Measurements from ENCODE around the gene MBD5. TPM values are rescaled to one million over a fixed set of nuclear protein-coding genes. Genes with fewer than 3 reads are reported as not detected.

MBD5 gene
- total RNA-seq, 1 experiment from 2014 or later = 33.7 TPM

- TF ChIP-seq, protein P1, sequence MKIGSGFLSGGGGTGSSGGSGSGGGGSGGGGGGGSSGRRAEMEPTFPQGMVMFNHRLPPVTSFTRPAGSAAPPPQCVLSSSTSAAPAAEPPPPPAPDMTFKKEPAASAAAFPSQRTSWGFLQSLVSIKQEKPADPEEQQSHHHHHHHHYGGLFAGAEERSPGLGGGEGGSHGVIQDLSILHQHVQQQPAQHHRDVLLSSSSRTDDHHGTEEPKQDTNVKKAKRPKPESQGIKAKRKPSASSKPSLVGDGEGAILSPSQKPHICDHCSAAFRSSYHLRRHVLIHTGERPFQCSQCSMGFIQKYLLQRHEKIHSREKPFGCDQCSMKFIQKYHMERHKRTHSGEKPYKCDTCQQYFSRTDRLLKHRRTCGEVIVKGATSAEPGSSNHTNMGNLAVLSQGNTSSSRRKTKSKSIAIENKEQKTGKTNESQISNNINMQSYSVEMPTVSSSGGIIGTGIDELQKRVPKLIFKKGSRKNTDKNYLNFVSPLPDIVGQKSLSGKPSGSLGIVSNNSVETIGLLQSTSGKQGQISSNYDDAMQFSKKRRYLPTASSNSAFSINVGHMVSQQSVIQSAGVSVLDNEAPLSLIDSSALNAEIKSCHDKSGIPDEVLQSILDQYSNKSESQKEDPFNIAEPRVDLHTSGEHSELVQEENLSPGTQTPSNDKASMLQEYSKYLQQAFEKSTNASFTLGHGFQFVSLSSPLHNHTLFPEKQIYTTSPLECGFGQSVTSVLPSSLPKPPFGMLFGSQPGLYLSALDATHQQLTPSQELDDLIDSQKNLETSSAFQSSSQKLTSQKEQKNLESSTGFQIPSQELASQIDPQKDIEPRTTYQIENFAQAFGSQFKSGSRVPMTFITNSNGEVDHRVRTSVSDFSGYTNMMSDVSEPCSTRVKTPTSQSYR (CRISPR knock-in tag; IDR thresholded peaks at IDR 0.05) = no peak
- TF ChIP-seq ZNF423 (CRISPR knock-in tag; IDR thresholded peaks at IDR 0.05) (no peak), MAX (CRISPR knock-in tag; IDR thresholded peaks at IDR 0.05) (no peak), NFATC4 (CRISPR knock-in tag; IDR thresholded peaks at IDR 0.05) (no peak), TP53 (CRISPR knock-in tag; IDR thresholded peaks at IDR 0.05) (no peak), RELA (CRISPR knock-in tag; IDR thresholded peaks at IDR 0.05; ENCODE audit: borderline replicate concordance) (no peak), ZNF416 (CRISPR knock-in tag; IDR thresholded peaks at IDR 0.05) (no peak), E2F1 (CRISPR knock-in tag; IDR thresholded peaks at IDR 0.05) (no peak)
These were observed 505.8 kb downstream of the MBD5 start (continued) for GRCh38 chr2:148526509-148527346.

DNA sequence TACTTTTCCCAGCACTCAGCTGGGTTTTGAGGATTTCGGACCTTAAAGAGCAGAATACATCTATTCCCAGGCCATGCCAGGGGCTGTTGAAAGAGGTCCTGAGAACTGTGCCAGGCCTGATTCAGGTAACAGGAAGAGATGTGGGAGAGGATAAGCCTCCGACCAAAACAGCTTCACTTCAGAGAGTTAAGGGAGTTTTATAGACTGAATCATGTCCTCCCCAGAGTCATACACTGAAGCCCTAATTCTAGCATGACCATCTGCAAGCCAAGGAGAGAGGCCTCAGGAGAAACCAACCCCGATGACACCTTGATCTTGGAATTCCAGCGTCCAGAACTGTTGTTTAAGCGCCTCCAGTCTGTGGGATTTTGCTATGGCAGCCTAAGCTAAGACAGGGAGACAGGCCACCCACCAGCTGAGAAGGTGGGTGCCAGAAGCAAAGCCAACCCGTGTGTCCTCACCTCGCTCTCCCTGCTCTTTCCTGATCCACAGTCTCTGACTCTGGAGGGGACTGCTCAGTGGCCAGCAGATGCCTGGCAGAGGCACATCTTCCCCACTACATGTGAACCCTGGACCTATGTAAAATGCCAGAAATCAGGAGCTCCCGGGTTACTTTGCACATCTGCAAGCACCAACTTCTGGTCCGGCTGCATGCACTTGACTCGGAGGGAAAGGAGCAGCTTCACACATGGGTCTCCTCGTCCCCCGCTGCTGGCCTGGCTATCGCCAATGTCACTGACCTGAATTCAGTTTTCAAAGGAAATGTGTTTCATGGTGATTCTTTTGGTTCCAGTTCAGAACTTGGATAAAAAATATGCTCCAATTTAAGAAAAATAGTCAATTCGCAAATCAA is 506.8 kb downstream of the MBD5 start:
- no peak overlapping the region for H3K4me3 Mint-ChIP-seq
- DNase-seq (ENCODE audit: low spot score) (no peak), ATAC-seq (no peak)
- H3K27ac Mint-ChIP-seq = no peak overlapping the region
- ChIA-PET POLR2A (no interaction called here), CTCF (interaction anchor here (0.6 to 2.1 kb wide), 5 partner anchors 19 to 511 kb away, joined by 3 to 6 read pairs (median 4); partner anchors contain the start of gene LYPD6B)
- peaks cover 9% of the 10 kb centered on the region for H3K4me1 Mint-ChIP-seq
- H3K27me3 Mint-ChIP-seq (ENCODE audit: low read depth) = no peaks in the 10 kb centered on the region; the same call in 1 of the 2 replicates
- no peaks in the 10 kb centered on the region for H3K36me3 Mint-ChIP-seq
- TF ChIP-seq, protein P2, sequence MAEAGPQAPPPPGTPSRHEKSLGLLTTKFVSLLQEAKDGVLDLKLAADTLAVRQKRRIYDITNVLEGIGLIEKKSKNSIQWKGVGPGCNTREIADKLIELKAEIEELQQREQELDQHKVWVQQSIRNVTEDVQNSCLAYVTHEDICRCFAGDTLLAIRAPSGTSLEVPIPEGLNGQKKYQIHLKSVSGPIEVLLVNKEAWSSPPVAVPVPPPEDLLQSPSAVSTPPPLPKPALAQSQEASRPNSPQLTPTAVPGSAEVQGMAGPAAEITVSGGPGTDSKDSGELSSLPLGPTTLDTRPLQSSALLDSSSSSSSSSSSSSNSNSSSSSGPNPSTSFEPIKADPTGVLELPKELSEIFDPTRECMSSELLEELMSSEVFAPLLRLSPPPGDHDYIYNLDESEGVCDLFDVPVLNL (CRISPR knock-in tag; IDR thresholded peaks at IDR 0.05; ENCODE audit: borderline replicate concordance, low read depth) = no peak
- TF ChIP-seq CREB1 (CRISPR knock-in tag; IDR thresholded peaks at IDR 0.05) = no peak
- TF ChIP-seq, protein P3, sequence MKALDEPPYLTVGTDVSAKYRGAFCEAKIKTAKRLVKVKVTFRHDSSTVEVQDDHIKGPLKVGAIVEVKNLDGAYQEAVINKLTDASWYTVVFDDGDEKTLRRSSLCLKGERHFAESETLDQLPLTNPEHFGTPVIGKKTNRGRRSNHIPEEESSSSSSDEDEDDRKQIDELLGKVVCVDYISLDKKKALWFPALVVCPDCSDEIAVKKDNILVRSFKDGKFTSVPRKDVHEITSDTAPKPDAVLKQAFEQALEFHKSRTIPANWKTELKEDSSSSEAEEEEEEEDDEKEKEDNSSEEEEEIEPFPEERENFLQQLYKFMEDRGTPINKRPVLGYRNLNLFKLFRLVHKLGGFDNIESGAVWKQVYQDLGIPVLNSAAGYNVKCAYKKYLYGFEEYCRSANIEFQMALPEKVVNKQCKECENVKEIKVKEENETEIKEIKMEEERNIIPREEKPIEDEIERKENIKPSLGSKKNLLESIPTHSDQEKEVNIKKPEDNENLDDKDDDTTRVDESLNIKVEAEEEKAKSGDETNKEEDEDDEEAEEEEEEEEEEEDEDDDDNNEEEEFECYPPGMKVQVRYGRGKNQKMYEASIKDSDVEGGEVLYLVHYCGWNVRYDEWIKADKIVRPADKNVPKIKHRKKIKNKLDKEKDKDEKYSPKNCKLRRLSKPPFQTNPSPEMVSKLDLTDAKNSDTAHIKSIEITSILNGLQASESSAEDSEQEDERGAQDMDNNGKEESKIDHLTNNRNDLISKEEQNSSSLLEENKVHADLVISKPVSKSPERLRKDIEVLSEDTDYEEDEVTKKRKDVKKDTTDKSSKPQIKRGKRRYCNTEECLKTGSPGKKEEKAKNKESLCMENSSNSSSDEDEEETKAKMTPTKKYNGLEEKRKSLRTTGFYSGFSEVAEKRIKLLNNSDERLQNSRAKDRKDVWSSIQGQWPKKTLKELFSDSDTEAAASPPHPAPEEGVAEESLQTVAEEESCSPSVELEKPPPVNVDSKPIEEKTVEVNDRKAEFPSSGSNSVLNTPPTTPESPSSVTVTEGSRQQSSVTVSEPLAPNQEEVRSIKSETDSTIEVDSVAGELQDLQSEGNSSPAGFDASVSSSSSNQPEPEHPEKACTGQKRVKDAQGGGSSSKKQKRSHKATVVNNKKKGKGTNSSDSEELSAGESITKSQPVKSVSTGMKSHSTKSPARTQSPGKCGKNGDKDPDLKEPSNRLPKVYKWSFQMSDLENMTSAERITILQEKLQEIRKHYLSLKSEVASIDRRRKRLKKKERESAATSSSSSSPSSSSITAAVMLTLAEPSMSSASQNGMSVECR (CRISPR knock-in tag; IDR thresholded peaks at IDR 0.05; ENCODE audit: borderline replicate concordance) = no peak
- TF ChIP-seq ZNF416 (CRISPR knock-in tag; IDR thresholded peaks at IDR 0.05) = no peak
- TF ChIP-seq IRF2 (CRISPR knock-in tag; IDR thresholded peaks at IDR 0.05; ENCODE audit: borderline replicate concordance, low read depth) = no peak
- H3K9me3 Mint-ChIP-seq = no peaks in the 10 kb centered on the region
